KMS-11 (cell line): Measurements from ENCODE around the gene AFF3.
"Not testable (repeated sequence)": the region's sequence is repeated elsewhere in the genome, so short reads cannot be mapped to it uniquely, and the experiment has no call there.

Source experiments
- H2AFZ ChIP-seq: fragments of 200-600 bp; sonication (generic); 2 replicates; pipeline ENCODE4 v1.6.1; 2016; ENCODE audit warnings: antibody characterized with exemption, mixed run types, low read depth
- H3K27ac ChIP-seq: fragments of 200-600 bp; sonication (generic); 2 replicates; pipeline ENCODE4 v1.6.1; 2016; ENCODE audit warnings: mild to moderate bottlenecking, mixed run types
- H3K27me3 ChIP-seq: fragments of 200-600 bp; sonication (generic); 2 replicates; pipeline ENCODE4 v1.6.1; 2017; ENCODE audit warnings: mild to moderate bottlenecking, low read depth, mixed run types, moderate library complexity; ENCODE audit not compliant: insufficient read depth
- H3K36me3 ChIP-seq: fragments of 200-600 bp; sonication (generic); 2 replicates; pipeline ENCODE4 v1.6.1; 2017; ENCODE audit warnings: mild to moderate bottlenecking, mixed run types; ENCODE audit not compliant: insufficient read depth
- H3K4me1 ChIP-seq: fragments of 200-600 bp; sonication (generic); 2 replicates; pipeline ENCODE4 v1.6.1; 2016; ENCODE audit warnings: mild to moderate bottlenecking, low read depth, mixed run types; ENCODE audit not compliant: poor library complexity, severe bottlenecking
- H3K4me2 ChIP-seq: fragments of 200-600 bp; sonication (generic); 2 replicates; pipeline ENCODE4 v1.7.0; 2016; ENCODE audit warnings: mild to moderate bottlenecking, mixed run types
- H3K4me3 ChIP-seq: fragments of 200-600 bp; sonication (generic); IDR thresholded peaks from 2 replicates; pipeline ENCODE4 v1.6.1; 2017; ENCODE audit warnings: low read depth, low read length, mixed read lengths; ENCODE audit not compliant: insufficient read depth
- H3K79me2 ChIP-seq: fragments of 200-600 bp; sonication (generic); 2 replicates; pipeline ENCODE4 v1.6.1; 2016; ENCODE audit warnings: low read depth, mixed run types; ENCODE audit not compliant: insufficient read depth
- H3K9ac ChIP-seq: fragments of 200-600 bp; sonication (generic); 2 replicates; pipeline ENCODE4 v1.6.1; 2016; ENCODE audit warnings: mild to moderate bottlenecking, mixed run types
- H4K20me1 ChIP-seq: fragments of 200-600 bp; sonication (generic); 2 replicates; pipeline ENCODE4 v1.6.1; 2016; ENCODE audit warnings: mild to moderate bottlenecking, mixed run types; ENCODE audit not compliant: insufficient read depth
- TF ChIP-seq, protein P1 (sequence below): fragments of 200-600 bp; sonication (generic); conservative IDR thresholded peaks from 2 replicates; pipeline ENCODE4 v1.6.1; 2017; ENCODE audit warnings: low read depth, mild to moderate bottlenecking, antibody characterized with exemption, low read length, moderate library complexity, mixed read lengths

Gene AFF3

DNA sequence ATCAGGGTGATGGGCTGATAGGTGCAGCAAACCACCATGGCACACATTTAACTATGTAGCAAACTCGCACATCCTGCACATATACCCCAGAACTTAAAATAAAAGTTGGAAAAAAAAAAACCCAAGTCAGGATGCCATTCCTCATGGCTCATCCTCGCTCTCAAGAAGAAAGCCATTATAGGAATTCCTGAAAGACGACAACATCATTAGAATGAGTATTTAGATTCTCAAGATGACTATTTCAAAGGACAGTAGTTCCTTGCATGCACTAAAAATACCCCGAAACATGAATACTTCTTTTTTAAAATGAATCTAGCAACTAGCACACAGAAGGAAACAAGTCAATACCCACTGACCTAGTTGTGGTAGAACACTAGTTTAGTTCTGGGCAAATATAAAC, 366.8 kb downstream of the AFF3 start:
- H3K9ac ChIP-seq, result no peak overlapping the region
- TF ChIP-seq, protein P1, sequence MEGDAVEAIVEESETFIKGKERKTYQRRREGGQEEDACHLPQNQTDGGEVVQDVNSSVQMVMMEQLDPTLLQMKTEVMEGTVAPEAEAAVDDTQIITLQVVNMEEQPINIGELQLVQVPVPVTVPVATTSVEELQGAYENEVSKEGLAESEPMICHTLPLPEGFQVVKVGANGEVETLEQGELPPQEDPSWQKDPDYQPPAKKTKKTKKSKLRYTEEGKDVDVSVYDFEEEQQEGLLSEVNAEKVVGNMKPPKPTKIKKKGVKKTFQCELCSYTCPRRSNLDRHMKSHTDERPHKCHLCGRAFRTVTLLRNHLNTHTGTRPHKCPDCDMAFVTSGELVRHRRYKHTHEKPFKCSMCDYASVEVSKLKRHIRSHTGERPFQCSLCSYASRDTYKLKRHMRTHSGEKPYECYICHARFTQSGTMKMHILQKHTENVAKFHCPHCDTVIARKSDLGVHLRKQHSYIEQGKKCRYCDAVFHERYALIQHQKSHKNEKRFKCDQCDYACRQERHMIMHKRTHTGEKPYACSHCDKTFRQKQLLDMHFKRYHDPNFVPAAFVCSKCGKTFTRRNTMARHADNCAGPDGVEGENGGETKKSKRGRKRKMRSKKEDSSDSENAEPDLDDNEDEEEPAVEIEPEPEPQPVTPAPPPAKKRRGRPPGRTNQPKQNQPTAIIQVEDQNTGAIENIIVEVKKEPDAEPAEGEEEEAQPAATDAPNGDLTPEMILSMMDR, result no peak
- no peak overlapping the region for H3K4me2 ChIP-seq
- no peaks in the 10 kb centered on the region for H3K4me1 ChIP-seq
- H2AFZ ChIP-seq, result no peak overlapping the region
- H4K20me1 ChIP-seq, result no peaks in the 10 kb centered on the region
- no peaks in the 10 kb centered on the region for H3K36me3 ChIP-seq
- H3K79me2 ChIP-seq, result no peaks in the 10 kb centered on the region
- no peak overlapping the region for H3K4me3 ChIP-seq
- H3K27me3 ChIP-seq, result no peaks in the 10 kb centered on the region
- H3K27ac ChIP-seq, result no peak overlapping the region

- not testable (repeated sequence) for H3K4me2 ChIP-seq, H3K36me3 ChIP-seq, H2AFZ ChIP-seq, H3K27ac ChIP-seq, H3K9ac ChIP-seq, H3K27me3 ChIP-seq, H4K20me1 ChIP-seq, H3K4me3 ChIP-seq, H3K79me2 ChIP-seq, H3K4me1 ChIP-seq
Measured at GRCh38 chr2:99773642-99774041, 368.7 kb downstream of the AFF3 start.

DNA sequence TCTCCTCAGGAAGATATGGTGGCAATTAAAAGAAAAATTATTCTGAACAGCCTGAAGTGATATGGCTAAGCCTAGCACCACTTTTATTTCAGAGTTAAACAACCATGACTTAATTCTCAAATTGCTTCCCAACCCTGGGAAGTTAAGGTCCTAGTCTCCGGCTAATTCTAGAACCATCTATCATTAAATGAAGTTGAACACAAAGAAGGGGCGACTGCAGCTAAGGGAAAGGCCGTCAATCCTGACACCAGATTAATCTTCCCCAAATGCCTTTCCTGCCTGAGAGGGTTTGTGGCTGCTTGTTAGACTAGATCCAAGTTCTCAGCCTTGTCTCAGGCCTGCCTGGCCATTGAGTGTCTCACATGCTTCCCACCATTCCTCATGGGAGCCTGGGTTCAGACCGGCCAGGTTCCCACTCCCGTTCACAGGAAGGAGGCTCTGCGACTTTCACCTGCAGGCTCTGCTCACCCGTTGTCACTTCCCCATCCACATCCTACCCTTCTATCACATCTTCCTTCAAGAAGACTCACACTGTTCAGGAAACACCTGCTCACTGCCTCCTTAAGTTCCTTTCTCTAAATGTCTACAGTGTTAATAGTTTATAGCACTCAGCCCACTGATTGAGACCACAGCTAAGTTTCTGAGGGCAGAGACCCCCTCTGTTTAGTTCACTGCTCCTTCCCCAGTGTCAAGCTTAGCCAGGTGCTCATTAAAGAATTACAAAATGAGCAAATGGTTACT, 369.6 kb downstream of the AFF3 start:
- Histone ChIP-seq H2AFZ (no peak overlapping the region), H3K27me3 (no peaks in the 10 kb centered on the region), H3K79me2 (no peaks in the 10 kb centered on the region), H3K9ac (no peak overlapping the region), H3K4me2 (no peak overlapping the region), H3K27ac (no peak overlapping the region), H3K36me3 (no peaks in the 10 kb centered on the region), H4K20me1 (no peaks in the 10 kb centered on the region), H3K4me3 (no peak overlapping the region), H3K4me1 (no peaks in the 10 kb centered on the region)
- TF ChIP-seq, protein P1, result no peak

DNA sequence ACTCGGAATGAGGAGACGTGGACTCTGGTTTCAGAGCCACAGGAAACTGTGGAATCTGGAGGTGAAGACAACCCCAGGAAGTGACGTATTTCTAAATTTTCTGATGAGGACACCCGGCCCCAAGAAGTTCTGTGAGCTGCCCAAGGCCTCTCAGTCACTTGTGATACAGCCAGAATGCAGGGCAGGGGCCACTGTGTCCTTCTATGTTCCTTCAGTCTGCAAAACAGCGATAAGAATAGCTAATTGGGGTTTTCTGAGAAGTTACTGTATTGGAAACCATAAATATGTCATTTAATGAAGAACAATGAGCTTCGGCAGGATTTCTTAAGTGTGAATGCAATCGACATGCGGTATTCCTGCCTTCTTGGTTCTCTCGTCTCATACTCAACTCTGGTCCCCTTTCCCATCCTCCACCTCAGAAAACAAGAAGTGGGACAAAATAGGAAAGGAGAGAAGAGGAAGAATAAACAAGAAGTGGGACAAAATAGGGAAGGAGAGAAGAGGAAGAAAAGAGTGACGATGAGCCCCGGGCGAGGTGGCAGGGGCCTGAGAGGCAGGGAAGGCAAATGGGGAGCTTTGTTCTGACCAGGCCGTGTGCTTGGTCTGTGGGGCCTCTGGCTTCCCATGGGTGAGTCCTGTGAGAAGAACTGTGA, 370.6 kb downstream of the AFF3 start:
- Histone ChIP-seq H3K4me3 (no peak overlapping the region), H3K4me1 (no peaks in the 10 kb centered on the region), H3K79me2 (no peaks in the 10 kb centered on the region), H3K4me2 (no peak overlapping the region), H3K9ac (no peak overlapping the region), H2AFZ (no peak overlapping the region), H3K36me3 (no peaks in the 10 kb centered on the region), H3K27me3 (no peaks in the 10 kb centered on the region), H3K27ac (no peak overlapping the region), H4K20me1 (no peaks in the 10 kb centered on the region)
- TF ChIP-seq, protein P1, result no peak

GRCh38 chr2:99770876-99771275, 371.5 kb downstream of the AFF3 start:
- Histone ChIP-seq H3K9ac (no peak overlapping the region), H3K4me2 (no peak overlapping the region), H3K79me2 (no peaks in the 10 kb centered on the region), H3K4me1 (no peaks in the 10 kb centered on the region), H3K27me3 (no peaks in the 10 kb centered on the region), H4K20me1 (no peaks in the 10 kb centered on the region), H3K4me3 (no peak overlapping the region), H3K27ac (no peak overlapping the region), H2AFZ (no peak overlapping the region), H3K36me3 (no peaks in the 10 kb centered on the region)
- TF ChIP-seq, protein P1, result no peak
